ENCODE data around the gene KCNG2.
A peak's percentile ranks its signal among the peaks of the same experiment; 100 is the strongest.

The KCNG2 gene

GRCh38 chr18:79928563-79928960 lies 130.8 kb downstream of the KCNG2 start:
- Histone ChIP-seq H3K9me3 (ENCODE audit: control insufficient read depth, insufficient read depth, low read depth, low read length) (no peaks in the 10 kb centered on the region), H3K36me3 (ENCODE audit: control insufficient read depth in 2 of 2, insufficient read depth in 1 of 2, low read length in 2 of 2) (peaks cover 4 to 22% of the 10 kb centered on the region in 2 experiments; a peak in 2 of 3 replicates), H3K4me3 (ENCODE audit: low read depth, low read length) (no peak overlapping the region), H3K27ac (ENCODE audit: extremely low read depth, low read depth, low read length) (no peak overlapping the region), H3K4me1 (ENCODE audit: control insufficient read depth, insufficient read depth, low read length) (no peaks in the 10 kb centered on the region)
- no peak for TF ChIP-seq ZXDB (tag by site-specific recombination; IDR thresholded peaks at IDR 0.05)
- no peak for TF ChIP-seq ZNF280D (tag by site-specific recombination; IDR thresholded peaks at IDR 0.05)
- no peak for TF ChIP-seq ZNF214 (tag by site-specific recombination; IDR thresholded peaks at IDR 0.05; ENCODE audit: borderline replicate concordance)
- TF ChIP-seq ZSCAN5A (tag by site-specific recombination; IDR thresholded peaks at IDR 0.05), result no peak
- no peak for TF ChIP-seq CTCF (tag by site-specific recombination; IDR thresholded peaks at IDR 0.05)
- TF ChIP-seq ZFHX2 (tag by site-specific recombination; conservative IDR thresholded peaks at IDR 0.05), result no peak
- no peak for TF ChIP-seq ZNF274 (IDR thresholded peaks at IDR 0.05; ENCODE audit: low read length)
- no peak for TF ChIP-seq ZNF274 (tag by site-specific recombination; IDR thresholded peaks at IDR 0.05; ENCODE audit: borderline replicate concordance)
- TF ChIP-seq ZSCAN23 (tag by site-specific recombination; IDR thresholded peaks at IDR 0.05), result no peak
- POLR2A ChIA-PET, result no interaction called here
- CTCF ChIA-PET, result no interaction called here

- ChIA-PET POLR2A (no interaction called here), CTCF (interaction anchor here (0.7 kb wide), 1 partner anchor 11 kb away, joined by 4 read pairs; no protein-coding TSS in a partner anchor)
- Histone ChIP-seq H3K4me3 (ENCODE audit: low read depth, low read length) (no peak overlapping the region), H3K27ac (ENCODE audit: extremely low read depth, low read depth, low read length) (no peak overlapping the region), H3K36me3 (ENCODE audit: control insufficient read depth in 2 of 2, insufficient read depth in 1 of 2, low read length in 2 of 2) (peaks cover 0 to 18% of the 10 kb centered on the region in 2 experiments; a peak in 1 of 3 replicates), H3K4me1 (ENCODE audit: control insufficient read depth, insufficient read depth, low read length) (no peaks in the 10 kb centered on the region), H3K9me3 (ENCODE audit: control insufficient read depth, insufficient read depth, low read depth, low read length) (no peaks in the 10 kb centered on the region)
- TF ChIP-seq ZNF558 (tag by site-specific recombination; IDR thresholded peaks at IDR 0.05) (peak; percentile 84), ZNF626 (tag by site-specific recombination; IDR thresholded peaks at IDR 0.05) (peak; percentile 87), SP7 (tag by site-specific recombination; IDR thresholded peaks at IDR 0.05) (0 out of 2 replicates have a peak, but pooled peaks have one; percentile 10), ZNF426 (tag by site-specific recombination; IDR thresholded peaks at IDR 0.05) (no peak), ZFP37 (tag by site-specific recombination; IDR thresholded peaks at IDR 0.05) (0 out of 2 replicates have a peak, but pooled peaks have one; percentile 19), ZNF677 (tag by site-specific recombination; IDR thresholded peaks at IDR 0.05) (peak; percentile 37; the same call in 1 of the 2 replicates), SETDB1 (IDR thresholded peaks at IDR 0.05; ENCODE audit: insufficient read length, low read length) (peak; percentile 92), ZNF280D (tag by site-specific recombination; IDR thresholded peaks at IDR 0.05) (peak; percentile 81), ZBTB6 (tag by site-specific recombination; IDR thresholded peaks at IDR 0.05) (no peak), ZSCAN30 (tag by site-specific recombination; IDR thresholded peaks at IDR 0.05) (no peak), ZNF449 (tag by site-specific recombination; IDR thresholded peaks at IDR 0.05) (no peak), ZFP3 (tag by site-specific recombination; IDR thresholded peaks at IDR 0.05; ENCODE audit: low read depth) (no peak)
Measured at GRCh38 chr18:79930020-79930642, 132.4 kb downstream of the KCNG2 start.
